Activated CD4-positive, alpha-beta memory T cell treated with anti-CD3 and anti-CD28 coated beads, Interleukin-2, amount 10 ng/mL, durations not matched to agents 7 days and 5 days (primary cell): ENCODE results near the gene MRPS5. TPM values are rescaled to one million over a fixed set of nuclear protein-coding genes. Genes with fewer than 3 reads are reported as not detected.
"Not testable (repeated sequence)": the region's sequence is repeated elsewhere in the genome, so short reads cannot be mapped to it uniquely, and the experiment has no call there.

ENCODE experiments used
- CTCF ChIA-PET: fragments of 350-600 bp; sonication (Branson Sonifier 250); formaldehyde crosslinking; loops from one replicate; lab custom pipeline; 2021; ENCODE audit warnings: antibody characterized with exemption, inconsistent platforms; lab: Charles Lee
- POLR2A ChIA-PET: fragments of 350-600 bp; sonication (Branson Sonifier 250); formaldehyde crosslinking; loops from one replicate; lab custom pipeline; 2021; ENCODE audit warnings: antibody characterized with exemption; lab: Charles Lee
- DNase-seq: peaks from one replicate; pipeline ENCODE4 v3.0.0-alpha.2; 2020
- H3K27ac Mint-ChIP-seq: one replicate; pipeline ENCODE4 v1.8.0; 2021; ENCODE audit warnings: mild to moderate bottlenecking, mixed read lengths
- H3K27me3 Mint-ChIP-seq: one replicate; pipeline ENCODE4 v1.8.0; 2021; ENCODE audit warnings: mixed read lengths
- H3K36me3 Mint-ChIP-seq: one replicate; pipeline ENCODE4 v1.8.0; 2021; ENCODE audit warnings: low read depth, mixed read lengths
- H3K4me1 Mint-ChIP-seq: one replicate; pipeline ENCODE4 v1.8.0; 2021; ENCODE audit warnings: mixed read lengths
- H3K4me3 Mint-ChIP-seq: one replicate; pipeline ENCODE4 v1.8.0; 2021; ENCODE audit warnings: mild to moderate bottlenecking, mixed read lengths
- H3K9me3 Mint-ChIP-seq: one replicate; pipeline ENCODE4 v1.8.0; 2021; ENCODE audit warnings: mixed read lengths
- total RNA-seq, 2 experiments: library from RNA; stranded (reverse); gene quantifications; one replicate each; pipeline ENCODE4 v1.2.3, GENCODE V29; 2021

MRPS5 gene
- total RNA-seq, 2 experiments from 2014 or later = 66.3 to 68.2 TPM

GRCh38 chr2:95040426-95040825, 81.2 kb downstream of the MRPS5 start:
- Mint-ChIP-seq H3K27me3 (no peaks in the 10 kb centered on the region), H3K4me1 (peaks cover 69% of the 10 kb centered on the region), H3K9me3 (peaks cover 7% of the 10 kb centered on the region), H3K27ac (no peak overlapping the region), H3K36me3 (peaks cover 58% of the 10 kb centered on the region), H3K4me3 (no peak overlapping the region)
- DNase-seq = no peak
- ChIA-PET CTCF (interaction anchor here (1.0 to 1.5 kb wide), 2 partner anchors 36 to 39 kb away, joined by 3 read pairs; no protein-coding TSS in a partner anchor), POLR2A (interaction anchor here (1.7 to 1.9 kb wide), 2 partner anchors 15 to 22 kb away, joined by 5 to 11 read pairs; no protein-coding TSS in a partner anchor)

GRCh38 chr2:95039978-95040377, 81.6 kb downstream of the MRPS5 start:
- ChIA-PET POLR2A (interaction anchor here (1.7 to 1.9 kb wide), 2 partner anchors 15 to 22 kb away, joined by 5 to 11 read pairs; no protein-coding TSS in a partner anchor), CTCF (interaction anchor here (1.0 to 1.5 kb wide), 2 partner anchors 37 to 39 kb away, joined by 3 read pairs; no protein-coding TSS in a partner anchor)
- Mint-ChIP-seq H3K4me3 (no peak overlapping the region), H3K27ac (peak overlapping the region; percentile 3), H3K4me1 (peaks cover 70% of the 10 kb centered on the region), H3K9me3 (peaks cover 7% of the 10 kb centered on the region), H3K27me3 (no peaks in the 10 kb centered on the region), H3K36me3 (peaks cover 59% of the 10 kb centered on the region)
- DNase-seq = no peak

GRCh38 chr2:95039363-95039762, 82.2 kb downstream of the MRPS5 start:
- Mint-ChIP-seq H3K27me3 (no peaks in the 10 kb centered on the region), H3K27ac (peak overlapping the region; percentile 60), H3K4me1 (peaks cover 68% of the 10 kb centered on the region), H3K4me3 (no peak overlapping the region), H3K36me3 (peaks cover 59% of the 10 kb centered on the region), H3K9me3 (peaks cover 7% of the 10 kb centered on the region)
- POLR2A ChIA-PET = interaction anchor here (1.7 kb wide), 1 partner anchor 16 kb away, joined by 11 read pairs; no protein-coding TSS in a partner anchor
- CTCF ChIA-PET = interaction anchor here (1.5 kb wide), 1 partner anchor 37 kb away, joined by 3 read pairs; no protein-coding TSS in a partner anchor
- no peak for DNase-seq

- CTCF ChIA-PET = no interaction called here
- Mint-ChIP-seq H3K27me3 (no peaks in the 10 kb centered on the region), H3K27ac (peak overlapping the region; percentile 60), H3K9me3 (peaks cover 7% of the 10 kb centered on the region), H3K36me3 (peaks cover 53% of the 10 kb centered on the region), H3K4me3 (no peak overlapping the region), H3K4me1 (peaks cover 63% of the 10 kb centered on the region)
- POLR2A ChIA-PET = no interaction called here
- no peak for DNase-seq
Observed at GRCh38 chr2:95038635-95039298, 82.8 kb downstream of the MRPS5 start.

- Mint-ChIP-seq H3K27ac (peak overlapping the region; percentile 60), H3K4me1 (peaks cover 58% of the 10 kb centered on the region), H3K36me3 (peaks cover 55% of the 10 kb centered on the region)
- H3K9me3 Mint-ChIP-seq, H3K4me3 Mint-ChIP-seq, CTCF ChIA-PET, DNase-seq, H3K27me3 Mint-ChIP-seq, POLR2A ChIA-PET: not testable (repeated sequence)
Observed at GRCh38 chr2:95037841-95038585, 83.6 kb downstream of the MRPS5 start.

- H3K4me1 Mint-ChIP-seq = peaks cover 55% of the 10 kb centered on the region
- CTCF ChIA-PET = no interaction called here
- POLR2A ChIA-PET = no interaction called here
- no peak for DNase-seq
- H3K36me3 Mint-ChIP-seq = peaks cover 55% of the 10 kb centered on the region
- peaks cover 7% of the 10 kb centered on the region for H3K9me3 Mint-ChIP-seq
- H3K27me3 Mint-ChIP-seq = no peaks in the 10 kb centered on the region
- H3K4me3 Mint-ChIP-seq = no peak overlapping the region
- H3K27ac Mint-ChIP-seq = peak overlapping the region; percentile 60
Observed at GRCh38 chr2:95037384-95037839, 84.2 kb downstream of the MRPS5 start.

GRCh38 chr2:95036596-95037383, 84.8 kb downstream of the MRPS5 start:
- CTCF ChIA-PET = no interaction called here
- DNase-seq = no peak
- Mint-ChIP-seq H3K4me1 (peaks cover 54% of the 10 kb centered on the region), H3K27ac (peak overlapping the region; percentile 60), H3K9me3 (peaks cover 7% of the 10 kb centered on the region), H3K4me3 (no peak overlapping the region), H3K36me3 (peaks cover 55% of the 10 kb centered on the region), H3K27me3 (no peaks in the 10 kb centered on the region)
- POLR2A ChIA-PET = no interaction called here

Other genes starting within 250 kb of the MRPS5 start
- gene MAL, start 96.1 kb downstream of the MRPS5 start, total RNA-seq = 100 to 1,000 TPM; 202 to 210 TPM
- gene ZNF514, start 38.0 kb upstream of the MRPS5 start, total RNA-seq = 10 to 100 TPM; 12.9 to 13.4 TPM
- 1 to 10 TPM; 3.5 to 3.9 TPM for gene ZNF2, start 44.0 kb upstream of the MRPS5 start, total RNA-seq
- 1 to 10 TPM; 3.0 to 3.2 TPM for gene ZNF892, start 85.7 kb upstream of the MRPS5 start, total RNA-seq
- under 1 TPM; 0.15 to 0.18 TPM for gene PROM2, start 152.6 kb upstream of the MRPS5 start, total RNA-seq
- not detected for gene KCNIP3, start 175.5 kb upstream of the MRPS5 start, total RNA-seq